Muscle of arm (tissue), 12 donors: ENCODE data around the gene EXPH5. TPM values are rescaled to one million over a fixed set of nuclear protein-coding genes. Genes with fewer than 3 reads are reported as not detected.

Source experiments
- DNase-seq: peaks from one replicate; pipeline ENCODE4 v3.0.0-alpha.2; 2013
- polyA plus RNA-seq, 12 donors: library from polyadenylated mRNA; unstranded; fragments of 120-200 nt; gene quantifications; one replicate each; pipeline ENCODE4 v1.2.1, GENCODE V29; 2013; ENCODE audit not compliant: insufficient read length in 12 of 12

The EXPH5 gene
- polyA plus RNA-seq, 12 donors: 0.33 to 6.5 (median 0.88) TPM; not detected in 1

GRCh38 chr11:108565653-108566052 lies 27.9 kb downstream of the EXPH5 start:
- DNase-seq: no peak

DNA sequence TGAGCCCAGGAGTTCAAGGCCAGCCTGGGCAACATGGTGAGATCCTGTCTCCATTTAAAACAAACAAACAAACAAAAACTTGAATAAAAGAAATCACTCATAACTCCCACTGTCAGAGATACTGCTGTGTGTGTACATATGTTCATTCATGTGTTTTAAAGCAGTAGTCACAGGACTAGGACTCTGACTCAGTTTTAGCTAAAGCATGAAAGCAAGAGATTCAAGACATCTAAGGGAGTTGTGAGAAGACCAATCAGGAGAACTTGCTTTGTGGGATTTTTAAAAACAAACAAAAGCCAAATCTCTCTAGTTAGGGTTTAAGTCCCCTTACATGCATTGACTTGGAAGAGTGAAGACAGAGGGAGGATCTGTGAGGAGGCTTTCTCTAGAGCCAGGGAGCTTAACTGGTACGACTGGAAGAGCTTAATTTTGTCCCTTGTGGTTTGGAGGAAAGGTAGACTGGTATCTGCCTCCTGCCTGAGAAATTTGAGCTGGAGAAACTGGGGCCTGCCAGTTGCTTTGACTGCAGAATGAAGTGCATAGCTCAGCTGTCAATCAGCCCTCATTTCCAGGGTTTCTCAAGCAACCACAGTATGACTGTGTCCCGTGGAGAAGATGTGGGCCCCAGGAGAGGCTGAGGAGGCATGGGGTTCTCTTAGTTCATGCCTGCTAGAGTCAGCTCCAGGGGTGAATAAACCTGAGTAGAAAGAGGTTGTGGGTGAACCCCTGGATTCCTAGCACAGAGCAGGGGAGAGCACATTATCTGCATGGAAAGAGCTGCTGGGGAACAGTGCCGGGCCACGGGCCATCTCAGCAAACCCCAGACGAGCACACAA lies 30.6 kb downstream of the EXPH5 start:
- no peak for DNase-seq

- DNase-seq: no peak
Measured at GRCh38 chr11:108561535-108561991, 32.0 kb downstream of the EXPH5 start.

DNA sequence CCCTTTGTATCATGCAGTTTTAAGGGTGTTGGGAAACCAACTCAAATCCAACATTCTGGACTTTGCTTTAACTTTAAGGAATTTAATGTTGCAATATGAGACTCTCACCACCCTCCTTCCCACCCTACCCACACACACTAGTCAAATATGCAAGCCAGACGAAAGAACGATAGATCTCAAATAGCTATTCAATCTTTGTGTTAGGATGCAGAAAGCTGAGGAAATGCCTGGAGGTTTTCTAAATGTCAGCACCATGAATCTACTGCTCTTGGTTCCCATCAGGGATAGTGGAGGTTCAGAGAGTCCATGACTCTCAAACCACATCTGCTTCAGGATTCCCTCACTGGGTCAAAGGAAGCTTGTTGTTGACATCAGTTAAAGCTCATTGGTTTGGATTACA lies 33.7 kb downstream of the EXPH5 start:
- no peak for DNase-seq

- no peak for DNase-seq
Measured at GRCh38 chr11:108559340-108559739, 34.2 kb downstream of the EXPH5 start.

- no peak for DNase-seq
Measured at GRCh38 chr11:108558222-108558621, 35.3 kb downstream of the EXPH5 start.

DNA sequence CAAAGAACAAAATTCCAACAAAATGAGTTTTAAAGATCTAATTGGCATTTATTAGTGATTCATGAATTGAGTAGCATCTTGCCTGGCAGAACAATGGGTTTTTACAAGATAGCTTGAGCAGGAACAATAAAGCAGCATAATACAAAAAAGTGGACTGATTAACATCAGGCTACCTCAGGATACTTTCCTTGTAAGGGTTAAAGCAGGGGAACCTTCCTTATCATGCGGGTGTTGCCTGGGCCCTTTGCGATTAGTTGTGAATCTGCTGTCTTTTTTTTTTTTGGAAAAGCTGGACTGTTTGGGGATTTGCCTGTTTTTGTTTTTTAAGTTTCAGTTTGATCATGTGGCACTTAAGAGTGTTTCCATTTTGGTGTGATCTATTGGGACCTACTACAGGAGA lies 37.5 kb downstream of the EXPH5 start:
- DNase-seq: no peak

GRCh38 chr11:108551651-108552462 lies 41.7 kb downstream of the EXPH5 start:
- no peak for DNase-seq

DNA sequence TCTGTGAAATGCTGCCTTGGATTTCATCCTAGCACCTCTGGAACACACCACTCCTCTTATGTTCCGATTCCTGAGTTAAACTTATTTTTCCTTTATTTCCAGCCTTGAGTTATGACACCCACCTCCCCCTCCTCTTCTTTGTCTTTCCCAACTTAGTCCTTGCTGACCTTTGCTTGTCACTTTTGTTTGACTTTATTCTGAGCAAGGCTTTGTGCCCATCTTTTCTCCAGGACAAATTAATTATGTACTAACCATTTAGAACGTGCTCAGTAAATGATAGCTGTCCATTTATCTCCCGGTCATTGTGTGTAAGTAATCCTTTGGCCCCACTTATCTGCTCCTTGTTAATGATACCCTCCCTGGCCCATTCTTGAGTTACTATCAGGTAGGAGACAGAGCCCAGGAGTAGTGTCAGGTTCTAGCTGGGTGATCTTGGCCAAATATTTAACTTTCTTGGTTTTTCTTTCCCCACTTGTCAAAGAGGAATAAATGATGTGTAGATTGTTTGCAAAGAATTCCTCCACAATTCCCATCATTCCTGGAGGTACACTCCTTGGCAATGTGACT lies 44.2 kb downstream of the EXPH5 start:
- no peak for DNase-seq

- DNase-seq: no peak
Measured at GRCh38 chr11:108545909-108546501, 47.6 kb downstream of the EXPH5 start.

DNA sequence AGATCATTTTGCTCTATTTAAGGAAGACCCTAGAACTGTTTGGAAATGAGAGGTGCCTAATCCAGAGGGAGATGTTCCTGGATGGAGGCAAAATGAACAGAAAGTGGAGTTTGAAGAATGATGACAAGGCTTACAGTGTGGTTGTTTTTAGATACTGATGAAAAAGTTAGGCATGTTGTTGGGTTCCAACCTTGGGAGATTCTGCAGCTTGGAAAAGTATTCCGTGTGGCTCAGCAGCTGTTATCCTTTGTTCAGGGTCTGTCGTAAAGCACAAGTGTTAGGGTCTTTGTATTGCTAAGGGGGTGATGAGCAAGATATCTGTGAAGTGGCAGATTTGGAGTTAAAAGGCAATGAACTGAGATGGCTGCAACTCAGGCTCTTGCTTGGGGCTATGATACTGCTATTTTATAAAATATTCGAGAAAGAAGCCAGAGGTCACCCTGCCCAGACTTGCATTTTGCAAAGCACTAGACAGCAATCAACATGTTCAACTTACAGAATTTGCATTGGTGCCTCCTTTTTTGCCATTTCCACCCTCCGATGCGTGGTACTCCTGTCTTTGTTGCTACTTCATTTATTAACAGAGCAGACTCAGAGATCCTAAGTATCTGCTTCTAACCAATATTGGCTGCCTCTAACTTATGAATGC lies 50.1 kb downstream of the EXPH5 start:
- DNase-seq: no peak

DNA sequence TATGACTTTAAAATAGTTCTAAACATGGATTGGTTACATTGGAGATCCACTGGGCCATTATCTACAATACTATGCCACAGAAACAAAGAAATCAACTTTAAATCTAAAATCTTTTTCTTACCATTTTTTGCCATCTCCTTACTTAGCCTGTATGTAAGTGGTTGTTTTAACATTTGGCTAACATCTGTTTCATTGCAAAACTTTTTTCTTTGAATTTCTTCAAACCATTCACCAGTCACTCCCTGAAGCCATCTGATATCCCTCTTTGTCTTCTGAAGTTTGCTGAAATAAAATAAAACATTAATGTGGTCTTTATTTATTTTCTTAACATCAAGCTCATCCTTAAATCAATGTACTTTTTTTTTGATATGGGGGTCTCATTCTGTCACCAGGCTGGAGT lies 52.0 kb downstream of the EXPH5 start:
- no peak for DNase-seq

GRCh38 chr11:108538502-108538901 lies 55.1 kb downstream of the EXPH5 start:
- no peak for DNase-seq

DNA sequence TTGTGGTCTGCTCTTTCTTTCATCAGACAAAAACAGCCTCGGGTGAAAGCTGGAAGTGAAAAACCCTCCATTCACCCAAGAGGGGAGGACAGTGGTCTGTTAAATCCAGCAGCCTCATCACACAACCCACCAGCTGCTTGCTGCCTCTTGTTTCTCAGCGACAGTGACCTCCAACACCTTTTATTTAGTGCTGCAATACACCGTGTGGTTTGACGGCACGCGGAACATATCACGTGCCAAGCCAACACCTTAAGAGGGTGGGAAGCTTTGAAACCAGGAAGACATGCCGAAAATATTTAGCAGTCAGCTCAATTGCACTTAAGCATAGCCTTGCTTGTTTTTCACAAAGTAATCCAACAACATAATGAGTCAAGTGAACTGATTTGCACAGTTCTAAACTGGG lies 55.5 kb downstream of the EXPH5 start:
- DNase-seq: no peak

DNA sequence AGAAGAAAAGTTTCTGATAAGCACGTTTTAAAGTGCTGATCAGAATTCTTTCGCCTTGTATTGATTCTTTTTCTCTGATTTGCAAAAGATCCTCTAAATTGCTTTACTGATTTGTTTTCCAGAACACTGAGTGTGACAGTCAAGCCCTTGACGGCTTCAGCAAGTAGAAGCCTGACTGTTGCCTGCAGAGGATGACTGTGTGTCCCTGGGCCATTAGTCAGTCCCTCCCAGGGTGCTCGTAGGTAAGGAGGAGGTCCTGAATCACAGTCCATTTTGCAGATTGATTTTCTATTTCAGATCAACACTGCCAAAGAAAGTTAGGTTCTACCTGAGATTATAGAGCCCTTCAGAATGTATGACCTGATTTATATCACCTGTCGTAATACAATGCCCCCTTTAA lies 56.8 kb downstream of the EXPH5 start:
- DNase-seq: no peak

DNA sequence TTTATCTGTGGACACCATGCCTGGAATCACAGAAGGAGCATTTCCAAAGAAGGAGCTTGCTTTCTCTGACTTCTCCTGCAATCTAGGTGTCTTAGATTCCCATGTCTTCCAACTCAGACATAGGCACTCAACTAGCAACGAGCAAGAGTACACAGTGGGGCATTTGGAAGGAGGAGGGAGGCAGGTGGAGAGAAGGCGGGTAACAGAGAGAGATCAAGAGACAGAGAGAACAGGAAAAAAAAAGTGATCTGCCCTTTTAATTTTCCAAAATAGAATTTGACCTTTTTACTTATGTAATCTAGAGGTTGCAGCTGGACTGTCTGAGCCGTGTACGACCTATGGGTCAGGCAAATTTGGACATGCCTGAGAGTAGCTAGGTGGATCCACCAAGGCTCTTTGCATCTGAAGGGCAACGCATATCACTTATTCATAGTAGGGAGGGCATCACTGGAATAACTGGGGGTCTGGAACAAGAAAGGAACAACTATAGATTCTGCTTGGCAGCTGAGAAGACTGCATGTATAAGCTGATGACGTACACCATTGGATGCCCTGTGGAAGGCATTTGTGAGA lies 58.1 kb downstream of the EXPH5 start:
- no peak for DNase-seq

DNA sequence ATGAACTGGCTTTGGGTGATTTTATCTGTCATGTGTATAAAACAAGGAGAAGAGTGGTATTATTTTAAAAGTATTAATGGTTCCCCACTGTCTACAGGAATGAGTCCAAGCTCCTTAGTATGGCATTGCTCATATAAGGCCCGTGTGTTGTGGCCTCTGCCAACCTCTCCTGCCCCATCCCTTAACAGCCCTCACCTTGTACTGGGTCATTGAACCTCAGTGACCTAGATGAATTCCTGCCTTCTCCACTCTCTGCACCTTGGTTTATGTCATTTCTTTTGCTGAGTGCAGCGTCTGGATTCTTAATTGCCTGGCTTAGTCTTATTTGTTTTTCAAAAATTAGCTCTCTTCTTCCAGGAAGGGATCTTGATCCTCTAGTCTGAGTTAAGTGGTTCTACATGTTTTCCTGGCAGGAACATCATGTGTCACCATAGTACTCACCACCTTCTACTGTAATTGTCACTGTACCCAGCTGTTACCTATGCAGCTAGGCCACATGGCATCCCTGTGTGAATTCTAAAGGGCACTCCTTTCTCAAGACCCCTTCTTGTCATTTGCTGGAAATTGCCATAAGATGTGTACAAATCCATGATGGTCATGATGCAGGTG lies 59.2 kb downstream of the EXPH5 start:
- DNase-seq: no peak

DNA sequence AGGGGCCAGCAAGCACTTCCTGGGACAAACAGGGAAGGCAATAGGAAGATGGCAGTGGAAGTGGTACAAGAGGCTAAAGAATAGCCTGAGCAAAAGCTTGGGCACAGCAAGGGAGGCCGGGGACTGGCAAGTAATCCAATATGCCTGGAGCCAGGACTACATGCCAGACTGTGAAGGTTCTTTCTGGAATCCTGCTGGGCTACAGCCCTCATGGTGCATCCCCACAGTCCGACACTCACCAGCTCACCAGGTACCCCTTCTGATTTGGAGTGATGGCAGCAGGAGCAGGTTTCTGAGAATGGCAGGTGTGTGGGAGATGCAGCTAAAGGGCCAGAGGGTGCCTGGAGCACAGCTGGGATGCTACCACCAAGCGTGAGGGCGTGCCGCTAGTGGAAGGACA lies 63.1 kb downstream of the EXPH5 start:
- DNase-seq: no peak

DNA sequence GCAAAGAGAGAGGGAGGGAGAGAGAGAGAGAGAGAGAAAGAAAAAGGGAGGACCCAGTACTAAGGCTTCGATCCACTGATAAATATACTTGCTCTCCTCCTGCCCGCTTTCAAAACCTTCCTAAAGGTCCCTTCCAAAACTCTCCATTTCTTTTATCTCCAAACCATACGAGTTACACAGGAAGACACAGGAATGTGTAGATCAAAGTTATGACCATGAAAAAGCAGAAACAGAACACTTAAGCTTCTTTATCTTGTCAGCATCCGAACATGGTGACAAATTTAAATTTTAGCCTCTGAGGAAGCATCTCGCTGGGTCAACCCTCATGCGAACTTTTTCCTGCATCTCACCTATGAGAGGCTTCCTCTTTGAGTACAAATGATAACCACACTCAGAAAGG lies 66.2 kb downstream of the EXPH5 start:
- DNase-seq: no peak

DNA sequence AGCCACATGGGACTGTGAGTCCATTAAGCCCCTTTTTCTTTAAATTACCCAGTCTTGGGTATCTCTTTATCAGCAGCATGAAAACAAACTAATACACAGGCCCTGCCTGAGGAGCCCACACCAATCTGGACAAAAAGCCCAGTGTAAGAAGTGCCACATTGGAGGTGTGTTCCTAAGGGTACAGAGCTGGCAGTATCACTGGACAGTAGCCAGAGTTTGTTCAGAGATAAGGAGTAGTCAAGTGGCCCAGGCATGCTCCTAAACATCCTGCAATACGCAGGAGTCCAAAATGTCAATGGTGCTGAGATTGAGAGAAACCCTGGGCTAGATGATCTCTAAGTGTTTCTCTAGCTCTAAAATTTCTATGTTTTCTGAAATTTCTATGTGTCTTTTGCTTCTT lies 68.4 kb downstream of the EXPH5 start:
- DNase-seq: no peak

GRCh38 chr11:108524422-108524821 lies 69.1 kb downstream of the EXPH5 start:
- DNase-seq: no peak
